Measurements from ENCODE around the gene ENG. TPM values are rescaled to one million over a fixed set of nuclear protein-coding genes. Genes with fewer than 3 reads are reported as not detected.
A peak's percentile ranks its signal among the peaks of the same experiment; 100 is the strongest.
"Not testable (repeated sequence)": the region's sequence is repeated elsewhere in the genome, so short reads cannot be mapped to it uniquely, and the experiment has no call there.

Gene ENG
- total RNA-seq, 1 experiment from 2014 or later: 16.4 TPM

DNA sequence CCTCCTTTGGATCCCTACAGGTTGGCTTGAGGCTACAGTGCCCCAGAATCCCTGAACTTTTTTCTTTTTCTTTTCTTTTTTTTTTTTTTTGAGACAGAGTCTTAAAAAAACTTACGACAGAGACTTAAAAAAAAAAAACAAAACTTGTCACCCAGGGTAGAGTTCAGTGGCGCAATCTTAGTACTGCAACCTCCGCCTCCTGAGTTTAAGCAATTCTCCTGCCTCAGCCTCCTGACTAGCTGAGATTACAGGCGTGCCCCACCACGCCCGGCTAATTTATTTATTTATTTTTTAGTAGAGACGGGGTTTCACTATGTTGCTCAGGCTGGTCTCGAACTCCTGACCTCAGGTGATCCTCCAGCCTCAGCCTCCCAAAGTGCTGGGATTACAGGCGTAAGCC, 73.5 kb downstream of the ENG start:
- peaks cover 45% of the 10 kb centered on the region for H3K4me1 ChIP-seq
- H3K36me3 ChIP-seq; H3K9me3 ChIP-seq (replicated peaks); H3K27me3 ChIP-seq; DNase-seq; H3K27ac ChIP-seq; H3K4me3 ChIP-seq: not testable (repeated sequence)

DNA sequence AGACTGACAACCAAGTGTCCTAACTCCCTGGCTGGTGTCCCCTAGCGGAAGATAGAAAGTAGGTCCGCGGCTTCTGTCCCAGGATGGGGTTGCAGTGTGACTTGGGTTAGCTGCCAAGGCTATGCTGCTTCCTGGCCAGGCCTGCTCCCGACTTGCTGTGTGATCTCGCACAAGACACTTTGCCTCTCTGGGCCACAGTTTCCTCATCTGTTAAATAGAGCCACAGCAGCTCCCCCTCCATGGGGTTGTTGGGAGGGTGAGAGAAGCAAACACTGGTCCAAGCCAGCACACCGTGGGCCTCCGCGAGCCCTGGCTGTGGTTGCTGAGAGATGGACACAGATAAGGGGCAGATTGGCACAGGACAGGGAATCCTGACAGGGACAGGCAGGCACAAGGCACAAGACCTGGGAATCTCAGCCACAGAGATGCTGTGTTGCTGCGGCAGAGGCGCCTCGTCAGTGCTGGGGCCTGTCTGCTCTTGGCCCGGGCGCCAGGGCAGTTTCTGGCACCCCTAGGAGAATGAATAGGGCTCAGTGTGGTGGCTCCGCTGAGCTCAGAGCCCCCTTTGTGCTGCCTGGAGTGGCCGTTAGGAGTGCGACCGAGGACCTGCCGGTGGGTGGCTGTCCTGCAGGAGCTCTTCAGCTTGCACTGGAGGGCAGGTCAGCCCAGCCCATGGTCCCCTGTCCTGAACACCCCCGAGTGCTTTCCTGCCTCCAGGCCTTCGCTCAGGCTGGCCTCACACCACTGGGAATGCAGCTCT, 74.2 kb downstream of the ENG start:
- H3K27ac ChIP-seq: no peak overlapping the region

DNA sequence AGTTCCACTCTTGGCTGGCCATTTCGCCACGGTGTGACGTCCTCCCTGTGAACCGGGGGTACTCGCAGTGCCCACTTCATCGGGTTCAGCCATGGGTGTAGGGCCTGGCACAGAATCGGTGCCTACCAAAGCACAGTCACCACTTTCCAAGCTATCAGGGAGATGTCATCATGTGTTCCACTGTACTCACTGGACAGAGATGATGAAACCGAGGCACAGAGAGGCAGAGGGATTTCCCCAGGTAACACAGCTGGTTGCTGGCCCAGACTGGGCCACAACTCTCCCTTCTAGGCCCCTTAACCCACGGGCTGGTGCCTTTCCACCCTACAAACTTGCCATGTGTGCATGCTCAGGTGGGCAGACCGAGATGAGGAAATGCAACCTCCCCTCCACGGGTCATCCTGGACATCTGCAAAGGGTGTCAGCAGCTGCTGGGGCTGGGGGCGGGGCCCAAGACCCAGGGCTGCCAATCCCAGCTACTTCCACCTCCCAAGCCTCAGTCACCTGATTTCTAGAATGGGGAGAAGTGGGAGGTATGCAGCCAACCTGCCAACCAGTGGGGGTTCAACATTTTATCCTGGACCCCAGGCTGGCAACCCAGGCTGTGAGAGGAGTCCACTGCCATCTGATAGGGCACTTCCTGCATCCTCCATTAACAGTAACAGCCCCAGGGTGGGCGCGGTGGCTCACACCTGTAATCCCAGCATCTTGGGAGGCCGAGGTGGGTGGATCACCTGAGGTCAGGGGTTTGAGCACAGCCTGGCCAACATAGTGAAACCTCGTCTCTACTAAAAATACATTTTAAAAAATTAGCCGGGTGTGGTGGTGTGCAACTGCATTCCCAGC, 75.1 kb downstream of the ENG start:
- Histone ChIP-seq H3K36me3 (no peaks in the 10 kb centered on the region), H3K27me3 (no peaks in the 10 kb centered on the region), H3K4me1 (peaks cover 46% of the 10 kb centered on the region), H3K9me3 (replicated peaks) (no peaks in the 10 kb centered on the region), H3K4me3 (no peak overlapping the region), H3K27ac (peak overlapping the region; percentile 79)
- peak; percentile 53 to 66 for DNase-seq

More for the DNA sequence above, 74.2 kb downstream of the ENG start:
- peaks cover 46% of the 10 kb centered on the region for H3K4me1 ChIP-seq
- peak in 1 of 2 experiments; percentile 51 for DNase-seq
- no peaks in the 10 kb centered on the region for H3K36me3 ChIP-seq
- H3K27me3 ChIP-seq: no peaks in the 10 kb centered on the region
- H3K9me3 ChIP-seq (replicated peaks): no peaks in the 10 kb centered on the region
- H3K4me3 ChIP-seq: no peak overlapping the region

DNA sequence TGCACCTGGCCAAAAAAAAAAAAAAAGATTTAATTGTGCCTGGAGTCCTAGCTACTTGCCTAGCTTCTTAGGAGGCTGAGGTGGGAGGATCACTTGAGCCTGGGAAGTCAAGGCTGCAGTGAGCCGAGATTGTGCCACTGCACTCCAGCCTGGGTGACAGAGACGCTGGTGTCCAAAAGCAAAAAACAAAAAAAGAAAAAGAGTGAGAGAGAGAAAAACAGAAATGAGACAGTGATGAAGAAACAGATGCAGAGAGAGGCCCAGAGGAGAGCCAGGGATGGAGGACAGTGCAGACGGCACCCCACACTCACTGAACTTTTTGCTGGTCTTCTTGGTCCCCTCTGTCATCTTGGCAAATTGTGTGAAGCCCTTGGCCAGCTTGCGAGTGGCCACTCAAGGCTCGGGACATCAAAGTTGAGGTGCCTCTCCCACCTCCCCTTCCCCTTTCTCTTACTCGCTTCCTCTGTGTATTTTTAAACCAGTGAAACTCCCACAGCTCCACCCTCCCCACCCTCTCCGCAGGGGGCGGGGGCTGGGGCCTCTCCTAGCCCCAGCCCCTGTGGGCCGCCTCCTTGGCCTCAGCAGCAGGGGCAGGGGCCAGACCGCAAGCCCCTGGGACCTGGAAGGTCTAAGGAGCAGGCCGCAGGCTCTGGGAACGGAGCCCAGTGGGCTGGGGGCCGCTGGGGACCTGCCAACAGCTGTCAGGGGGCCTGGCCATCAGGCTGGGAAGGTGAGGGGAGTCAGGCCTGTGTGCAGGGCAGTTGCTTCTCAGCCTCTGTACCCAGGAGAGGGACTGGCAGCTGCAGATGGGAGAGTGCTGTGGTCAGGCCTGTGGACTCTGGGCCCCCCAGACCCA, 76.0 kb downstream of the ENG start, which contains the start of gene SH2D3C:
SH2D3C (minus strand) TSS at position 387 of the 856 bp plus-strand sequence; CDS start at position 348, 39 bp downstream.
- H3K36me3 ChIP-seq: no peaks in the 10 kb centered on the region
- DNase-seq: peak; percentile 96
- H3K27ac ChIP-seq: peak within 1 kb of the TSS; percentile 79
- H3K9me3 ChIP-seq (replicated peaks): no peaks in the 10 kb centered on the region
- H3K4me3 ChIP-seq: peak within 1 kb of the TSS; percentile 16; the same call in 1 of the 2 replicates
- peaks cover 43% of the 10 kb centered on the region for H3K4me1 ChIP-seq
- no peaks in the 10 kb centered on the region for H3K27me3 ChIP-seq

DNA sequence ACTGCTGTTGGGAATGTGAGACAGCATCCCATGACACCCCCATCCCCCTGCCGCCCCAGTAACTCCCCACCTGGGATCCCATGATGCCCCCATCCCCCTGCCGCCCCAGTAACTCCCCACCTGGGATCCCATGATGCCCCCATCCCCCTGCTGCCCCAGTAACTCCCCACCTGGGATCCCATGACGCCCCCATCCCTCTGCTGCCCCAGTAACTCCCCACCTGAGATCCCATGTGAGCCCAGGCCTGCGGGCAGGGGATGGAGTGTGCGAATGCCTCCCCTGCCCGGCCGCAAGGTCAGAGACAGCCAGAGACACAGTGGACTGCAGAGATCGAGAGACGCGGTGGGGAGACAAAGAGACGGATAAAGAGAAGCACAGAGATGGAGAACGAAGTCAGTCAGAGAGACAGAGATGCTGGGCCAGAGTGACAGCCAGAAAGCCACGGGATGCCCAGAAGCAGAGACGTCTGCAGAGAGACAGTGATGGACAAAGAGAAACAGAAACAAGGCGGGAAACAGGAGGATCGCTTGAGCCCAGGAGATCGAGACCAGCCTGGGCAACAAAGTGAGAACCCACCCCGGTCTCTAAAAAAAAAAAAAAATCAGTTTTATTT, 77.0 kb downstream of the ENG start:
- Histone ChIP-seq H3K4me1 (peaks cover 33% of the 10 kb centered on the region), H3K27ac (no peak overlapping the region), H3K4me3 (no peak overlapping the region), H3K9me3 (replicated peaks) (no peaks in the 10 kb centered on the region), H3K36me3 (no peaks in the 10 kb centered on the region), H3K27me3 (no peaks in the 10 kb centered on the region)
- no peak for DNase-seq

DNA sequence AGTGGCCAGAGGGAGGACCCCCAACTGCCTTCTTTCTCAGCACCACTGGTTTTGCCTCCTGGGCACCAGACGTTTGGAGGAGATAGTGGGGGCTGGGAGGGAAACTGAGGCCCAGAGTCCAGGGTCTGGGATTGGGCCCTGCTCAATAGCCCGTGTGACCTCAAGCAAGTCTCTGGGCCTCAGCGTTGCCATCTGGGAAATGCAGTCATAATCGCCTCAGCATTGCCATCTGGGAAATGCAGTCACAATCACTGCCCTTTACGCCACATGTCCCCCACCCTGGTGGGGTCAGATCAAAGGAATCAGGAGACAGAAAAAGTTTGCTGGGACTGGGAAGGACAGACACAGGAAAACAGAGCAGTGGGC, 77.6 kb downstream of the ENG start:
- H3K27me3 ChIP-seq: no peaks in the 10 kb centered on the region
- DNase-seq: no peak
- no peaks in the 10 kb centered on the region for H3K36me3 ChIP-seq
- H3K27ac ChIP-seq: no peak overlapping the region
- no peak overlapping the region for H3K4me3 ChIP-seq
- peaks cover 33% of the 10 kb centered on the region for H3K4me1 ChIP-seq
- no peaks in the 10 kb centered on the region for H3K9me3 ChIP-seq (replicated peaks)

DNA sequence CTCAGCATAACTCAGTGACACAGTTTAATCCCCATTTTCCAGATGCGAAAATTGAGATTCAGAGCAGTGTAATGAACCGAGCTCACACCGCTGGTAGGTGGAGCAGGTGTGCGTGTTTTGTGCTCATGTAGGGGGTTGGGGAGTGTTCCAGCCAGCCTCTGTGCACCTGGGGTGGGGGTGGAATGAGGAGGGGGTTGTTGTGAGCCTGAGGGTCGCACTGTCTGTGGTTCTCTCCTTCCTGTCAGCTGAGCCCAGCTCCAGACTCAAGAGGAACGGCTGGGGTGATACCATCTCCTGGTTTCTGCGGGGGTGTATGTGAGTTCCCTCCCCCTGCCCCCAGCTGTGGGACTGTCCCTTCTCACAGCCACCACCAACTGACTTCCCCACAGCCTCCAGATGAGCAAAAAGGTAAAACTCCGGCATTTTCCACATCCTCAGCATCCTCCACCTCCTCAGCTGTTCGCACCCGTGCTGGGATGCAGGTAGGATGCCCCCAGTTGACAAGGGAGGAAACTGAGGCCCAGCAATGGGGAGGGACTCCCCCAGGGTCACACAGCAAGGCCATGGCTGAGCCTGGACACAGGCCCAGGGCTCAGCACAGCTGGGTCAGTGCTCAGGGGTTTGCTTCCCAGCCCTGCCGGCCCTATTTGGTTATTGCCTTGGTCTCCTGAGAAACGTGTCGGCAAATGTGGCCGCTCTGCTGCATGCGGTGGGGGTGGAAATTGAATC, 78.1 kb downstream of the ENG start:
- no peaks in the 10 kb centered on the region for H3K9me3 ChIP-seq (replicated peaks)
- H3K4me3 ChIP-seq: no peak overlapping the region
- peak; percentile 66 for DNase-seq
- no peaks in the 10 kb centered on the region for H3K27me3 ChIP-seq
- H3K36me3 ChIP-seq: no peaks in the 10 kb centered on the region
- H3K27ac ChIP-seq: no peak overlapping the region
- H3K4me1 ChIP-seq: peaks cover 33% of the 10 kb centered on the region

DNA sequence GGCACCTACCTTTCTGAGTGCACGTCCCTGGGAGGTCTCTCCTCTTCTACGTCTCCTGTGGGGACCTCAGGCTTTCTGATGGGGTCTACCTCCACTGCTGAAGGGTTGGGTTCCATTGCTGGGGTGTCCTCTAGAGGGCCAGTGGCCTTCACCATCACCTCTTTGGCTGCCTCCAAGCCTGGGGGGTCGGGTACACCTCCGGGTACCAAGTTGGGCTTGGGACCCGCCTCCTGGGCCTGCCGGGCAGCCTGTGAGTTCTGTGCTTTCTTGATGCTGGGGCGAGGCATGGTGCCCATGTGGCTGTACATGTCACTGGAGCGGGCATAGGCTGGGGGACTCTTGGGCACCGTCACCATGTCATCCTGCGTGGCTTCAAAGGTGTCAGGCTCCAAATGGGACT, 80.5 kb downstream of the ENG start:
- Histone ChIP-seq H3K36me3 (no peaks in the 10 kb centered on the region), H3K4me3 (no peak overlapping the region), H3K9me3 (replicated peaks) (no peaks in the 10 kb centered on the region), H3K4me1 (peaks cover 26% of the 10 kb centered on the region), H3K27me3 (no peaks in the 10 kb centered on the region), H3K27ac (no peak overlapping the region)
- DNase-seq: no peak

DNA sequence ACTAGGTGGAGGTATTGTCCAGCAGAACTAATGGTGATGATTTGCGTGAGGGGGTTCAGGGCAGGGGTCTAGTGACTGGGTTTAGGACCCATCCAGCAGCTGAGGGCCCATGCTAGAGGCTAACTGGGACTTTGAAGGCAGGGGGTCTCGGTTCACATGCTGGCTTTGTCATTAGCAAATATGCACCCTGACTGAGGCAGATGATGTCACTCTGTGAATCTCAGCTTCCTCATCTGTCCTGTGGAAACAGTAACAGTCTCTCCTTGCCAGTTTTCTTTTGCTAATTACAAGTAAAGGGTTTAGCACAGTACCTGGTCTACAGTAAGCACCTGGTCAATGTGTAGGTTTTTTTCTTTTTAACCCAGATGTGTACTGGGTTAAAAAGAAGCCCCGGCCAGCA, 81.2 kb downstream of the ENG start:
- no peak for DNase-seq
- Histone ChIP-seq H3K9me3 (replicated peaks) (no peaks in the 10 kb centered on the region), H3K4me3 (no peak overlapping the region), H3K27me3 (no peaks in the 10 kb centered on the region), H3K27ac (no peak overlapping the region), H3K4me1 (peaks cover 21% of the 10 kb centered on the region), H3K36me3 (no peaks in the 10 kb centered on the region)

DNA sequence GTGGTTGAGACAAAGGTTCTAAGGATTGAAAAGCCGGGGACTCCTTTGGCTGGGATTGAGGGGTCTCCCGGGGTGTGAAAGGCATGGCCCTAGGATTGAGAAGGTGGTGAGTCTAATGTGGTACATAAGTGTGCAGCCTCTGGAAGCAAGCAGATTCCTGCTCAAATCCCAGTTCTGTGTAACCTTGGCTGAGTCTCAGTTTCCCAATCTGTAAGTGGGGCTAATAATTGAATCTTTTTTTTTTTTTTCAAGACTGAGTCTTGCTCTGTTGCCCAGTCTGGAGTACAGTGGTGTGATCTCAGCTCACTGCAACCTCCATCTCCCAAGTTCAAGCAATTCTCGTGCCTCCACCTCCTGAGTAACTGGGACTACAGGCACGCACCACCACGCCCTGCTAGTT, 81.9 kb downstream of the ENG start:
- no peak overlapping the region for H3K27ac ChIP-seq
- no peak overlapping the region for H3K4me3 ChIP-seq
- no peak for DNase-seq

DNA sequence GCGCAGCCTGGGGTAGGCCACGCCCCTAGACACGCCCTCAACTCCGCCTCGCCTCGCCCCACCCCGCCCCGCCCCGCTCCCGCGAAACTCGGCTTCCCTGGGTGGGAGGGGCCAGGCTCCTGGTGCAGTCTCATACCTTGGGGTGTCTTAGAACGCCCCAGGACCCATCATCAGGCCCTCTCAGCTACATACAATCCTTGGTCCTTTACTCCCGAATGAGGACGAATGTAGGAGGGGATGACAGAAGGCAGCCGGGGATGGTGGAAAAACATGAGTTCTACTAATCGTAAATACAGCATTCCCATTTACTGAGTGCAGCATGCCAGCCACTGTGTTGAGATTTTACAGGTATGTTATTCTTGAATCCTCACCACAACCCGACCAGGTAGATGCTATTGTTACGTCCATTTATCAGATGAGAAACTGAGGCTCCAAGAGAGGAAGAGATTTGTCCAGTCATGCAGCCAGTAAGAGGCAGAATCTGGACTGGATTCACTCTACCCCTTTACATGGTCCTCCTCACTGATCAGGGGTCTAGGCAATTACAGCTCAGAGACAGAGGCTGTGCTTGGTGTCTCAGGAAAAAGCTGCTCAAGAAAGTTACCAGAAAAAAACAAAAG, 82.8 kb downstream of the ENG start:
- Histone ChIP-seq H3K4me1 (peaks cover 30% of the 10 kb centered on the region), H3K36me3 (no peaks in the 10 kb centered on the region), H3K9me3 (replicated peaks) (no peaks in the 10 kb centered on the region), H3K27ac (no peak overlapping the region), H3K4me3 (peak overlapping the region; percentile 59), H3K27me3 (no peaks in the 10 kb centered on the region)
- no peak for DNase-seq

More for the DNA sequence above, 81.9 kb downstream of the ENG start:
- peaks cover 23% of the 10 kb centered on the region for H3K4me1 ChIP-seq
- no peaks in the 10 kb centered on the region for H3K27me3 ChIP-seq
- H3K36me3 ChIP-seq: no peaks in the 10 kb centered on the region
- H3K9me3 ChIP-seq (replicated peaks): no peaks in the 10 kb centered on the region

DNA sequence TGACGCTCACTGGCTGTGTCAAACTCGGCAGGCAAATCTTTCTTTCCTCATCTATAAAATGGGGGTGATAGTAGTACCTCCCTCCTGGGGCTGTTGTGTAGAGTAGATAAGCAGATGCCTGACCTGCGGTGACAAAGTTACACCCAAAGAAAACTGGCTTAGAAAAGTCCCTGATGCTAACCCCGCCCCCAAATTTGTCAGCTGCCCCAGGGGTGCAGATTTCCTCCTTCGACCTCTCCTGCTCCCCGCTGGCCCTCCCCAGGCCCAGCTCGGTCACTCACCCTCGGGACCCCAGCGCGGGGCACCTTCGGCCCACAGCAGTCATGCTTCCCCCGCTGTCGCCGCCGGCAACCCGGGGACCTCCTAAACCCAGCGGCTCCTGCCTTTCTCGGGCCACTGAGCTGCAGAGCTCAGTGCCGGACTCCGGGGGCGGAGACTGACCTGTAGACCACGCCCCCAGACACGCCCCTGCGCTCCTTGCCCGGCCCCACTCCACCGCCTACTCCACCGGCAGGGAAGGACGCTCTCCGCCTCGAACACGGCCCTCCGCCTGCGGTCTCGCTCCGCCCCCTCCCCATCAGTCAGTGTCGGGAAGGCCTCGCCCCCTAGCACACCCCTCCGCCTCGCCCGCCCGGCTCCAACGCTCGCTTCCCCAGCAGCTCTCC, 83.4 kb downstream of the ENG start:
- Histone ChIP-seq H3K9me3 (replicated peaks) (no peaks in the 10 kb centered on the region), H3K4me1 (peaks cover 25% of the 10 kb centered on the region), H3K27ac (no peak overlapping the region), H3K36me3 (no peaks in the 10 kb centered on the region), H3K4me3 (peak overlapping the region; percentile 59), H3K27me3 (no peaks in the 10 kb centered on the region)
- DNase-seq: peak; percentile 99 to 100

DNA sequence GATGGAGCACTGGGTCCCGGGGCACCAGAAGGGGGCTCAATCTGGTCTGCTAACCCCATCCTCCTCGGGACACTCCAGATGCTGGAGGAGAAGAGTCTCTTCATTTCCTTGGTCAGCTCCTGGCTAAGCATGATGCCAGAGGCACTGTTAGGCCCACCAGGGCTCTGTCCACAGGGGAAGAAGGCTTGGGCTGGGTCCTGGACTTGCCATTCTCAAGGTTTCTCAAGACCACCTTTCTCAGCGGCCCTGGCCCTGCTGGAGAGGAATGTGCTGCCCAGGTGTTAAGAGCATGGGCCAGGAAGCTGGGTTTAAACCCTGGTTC, 83.9 kb downstream of the ENG start:
- no peak overlapping the region for H3K27ac ChIP-seq
- no peak for DNase-seq
- peaks cover 23% of the 10 kb centered on the region for H3K4me1 ChIP-seq
- no peaks in the 10 kb centered on the region for H3K9me3 ChIP-seq (replicated peaks)
- no peaks in the 10 kb centered on the region for H3K36me3 ChIP-seq
- peak overlapping the region; percentile 59 for H3K4me3 ChIP-seq
- no peaks in the 10 kb centered on the region for H3K27me3 ChIP-seq

Measured in SJCRH30 (cell line).